HUES48 (cell line): ENCODE measurements around the gene CCDC146.

ENCODE experiments used
- H3K27ac ChIP-seq: one replicate; pipeline ENCODE4 v1.7.0; 2013; ENCODE audit warnings: low read depth, low read length, inconsistent platforms
- H3K27me3 ChIP-seq: 2 replicates; pipeline ENCODE4 v1.6.1; 2013; ENCODE audit warnings: mild to moderate bottlenecking, low read length; ENCODE audit not compliant: control insufficient read depth, insufficient read depth
- H3K36me3 ChIP-seq: 2 replicates; pipeline ENCODE4 v1.6.1; 2013; ENCODE audit warnings: low read length; ENCODE audit not compliant: control insufficient read depth, insufficient read depth
- H3K4me1 ChIP-seq: 2 replicates; pipeline ENCODE4 v1.6.1; 2013; ENCODE audit warnings: mild to moderate bottlenecking, low read length; ENCODE audit not compliant: control insufficient read depth, insufficient read depth
- H3K4me3 ChIP-seq: 2 replicates; pipeline ENCODE4 v1.5.1; 2013; ENCODE audit warnings: mild to moderate bottlenecking, low read depth, low read length
- H3K9ac ChIP-seq: 2 replicates; pipeline ENCODE4 v1.6.1; 2013; ENCODE audit warnings: mild to moderate bottlenecking, low read depth, low read length, moderate library complexity
- H3K9me3 ChIP-seq: 2 replicates; pipeline ENCODE4 v1.6.1; 2013; ENCODE audit warnings: low read length; ENCODE audit not compliant: control insufficient read depth, insufficient read depth

CCDC146 gene

DNA sequence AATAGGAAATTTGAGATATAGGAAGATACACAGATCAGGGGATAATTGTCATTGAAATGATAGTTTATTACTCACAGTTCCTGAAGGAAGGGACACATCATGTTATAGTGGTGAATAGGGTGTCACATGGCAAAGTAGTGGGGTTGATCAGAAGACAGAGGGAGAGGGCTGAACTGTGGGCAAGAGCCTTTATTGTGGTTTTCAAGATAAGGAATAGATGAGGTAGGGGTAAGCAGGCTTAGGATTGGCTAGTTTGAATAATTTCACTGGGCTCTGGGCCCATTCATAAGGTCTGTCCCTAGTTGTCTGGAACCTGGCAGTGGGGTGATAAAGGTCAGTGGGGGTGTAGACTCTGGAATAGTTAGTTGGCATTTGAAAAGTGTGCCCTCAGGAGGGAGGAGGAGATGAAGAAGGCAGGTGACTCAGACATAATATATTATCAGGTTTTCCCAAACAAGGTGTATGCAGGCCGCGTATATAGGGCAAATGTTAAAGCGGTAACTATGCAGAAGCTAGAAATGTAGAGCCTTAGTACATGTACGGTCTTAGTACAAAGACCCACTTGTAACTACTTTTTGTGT is 58.7 kb downstream of the CCDC146 start:
- H3K9ac ChIP-seq = no peak overlapping the region
- H3K9me3 ChIP-seq = no peaks in the 10 kb centered on the region
- no peak overlapping the region for H3K27ac ChIP-seq
- H3K36me3 ChIP-seq = no peaks in the 10 kb centered on the region
- no peak overlapping the region for H3K4me3 ChIP-seq
- H3K27me3 ChIP-seq = no peaks in the 10 kb centered on the region
- no peaks in the 10 kb centered on the region for H3K4me1 ChIP-seq

DNA sequence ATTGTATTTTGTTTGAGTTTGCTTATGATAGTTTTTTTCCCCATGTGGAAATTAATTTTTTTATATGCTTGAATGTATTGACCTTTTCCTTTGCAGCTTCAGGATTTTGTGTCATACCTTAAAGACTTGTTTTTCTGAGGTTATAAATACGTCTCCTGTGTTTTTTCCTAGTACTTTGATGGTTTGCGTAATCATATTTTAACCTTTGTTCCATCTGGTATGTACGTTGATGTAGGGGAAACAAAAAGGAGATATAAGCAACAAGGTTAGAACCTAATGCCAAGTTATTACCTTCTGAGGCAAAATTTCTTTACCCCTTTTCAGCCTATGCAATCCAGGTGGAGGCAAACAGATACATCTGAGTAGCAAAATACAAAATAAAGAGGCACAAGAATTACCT is 59.3 kb downstream of the CCDC146 start:
- no peaks in the 10 kb centered on the region for H3K36me3 ChIP-seq
- H3K9me3 ChIP-seq = no peaks in the 10 kb centered on the region
- no peak overlapping the region for H3K4me3 ChIP-seq
- no peak overlapping the region for H3K9ac ChIP-seq
- no peaks in the 10 kb centered on the region for H3K4me1 ChIP-seq
- H3K27me3 ChIP-seq = no peaks in the 10 kb centered on the region
- H3K27ac ChIP-seq = no peak overlapping the region

GRCh38 chr7:77182261-77182660 is 59.8 kb downstream of the CCDC146 start:
- Histone ChIP-seq H3K9ac (no peak overlapping the region), H3K27me3 (no peaks in the 10 kb centered on the region), H3K27ac (no peak overlapping the region), H3K4me1 (no peaks in the 10 kb centered on the region), H3K4me3 (no peak overlapping the region), H3K36me3 (no peaks in the 10 kb centered on the region), H3K9me3 (no peaks in the 10 kb centered on the region)

DNA sequence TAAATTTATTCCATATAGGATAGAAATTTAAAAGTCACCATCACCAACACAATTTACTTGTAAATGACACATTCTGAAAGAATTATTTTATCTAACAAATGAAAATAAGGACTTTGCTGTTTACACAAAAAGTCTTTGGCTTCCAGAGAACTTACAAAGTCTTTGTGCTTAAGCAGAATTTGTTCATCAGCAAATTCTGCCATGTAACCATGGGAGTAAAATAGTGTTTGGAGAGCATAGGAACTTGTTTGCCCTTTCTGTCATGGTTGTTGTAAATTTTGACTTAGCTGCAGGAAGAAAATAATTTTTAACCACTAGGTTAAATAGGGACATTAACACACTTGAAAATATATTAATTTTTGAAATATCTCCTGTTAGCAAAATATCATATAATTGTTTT is 62.0 kb downstream of the CCDC146 start:
- Histone ChIP-seq H3K4me1 (no peaks in the 10 kb centered on the region), H3K9ac (no peak overlapping the region), H3K9me3 (no peaks in the 10 kb centered on the region), H3K27ac (no peak overlapping the region), H3K36me3 (no peaks in the 10 kb centered on the region), H3K4me3 (no peak overlapping the region), H3K27me3 (no peaks in the 10 kb centered on the region)

DNA sequence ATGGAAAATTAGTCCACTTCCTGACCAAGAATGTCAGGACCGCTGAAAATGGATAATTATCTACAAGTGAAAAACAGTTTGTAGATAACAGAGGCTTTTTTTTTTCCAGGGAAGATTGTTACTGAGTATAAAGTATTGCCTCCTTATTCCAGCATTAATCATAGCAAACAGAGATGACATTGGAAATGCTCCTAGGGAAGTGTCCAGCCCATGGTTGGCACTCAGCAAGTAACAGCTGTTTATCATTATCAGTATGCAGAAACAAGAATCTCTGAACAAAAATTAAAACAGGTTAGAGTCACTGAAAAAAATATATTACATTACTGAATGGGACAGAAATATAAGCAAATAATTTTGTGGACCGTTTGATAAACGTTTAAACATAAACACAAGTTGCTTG is 62.6 kb downstream of the CCDC146 start:
- no peaks in the 10 kb centered on the region for H3K4me1 ChIP-seq
- no peak overlapping the region for H3K27ac ChIP-seq
- no peaks in the 10 kb centered on the region for H3K27me3 ChIP-seq
- H3K9ac ChIP-seq = no peak overlapping the region
- no peak overlapping the region for H3K4me3 ChIP-seq
- no peaks in the 10 kb centered on the region for H3K36me3 ChIP-seq
- H3K9me3 ChIP-seq = no peaks in the 10 kb centered on the region

DNA sequence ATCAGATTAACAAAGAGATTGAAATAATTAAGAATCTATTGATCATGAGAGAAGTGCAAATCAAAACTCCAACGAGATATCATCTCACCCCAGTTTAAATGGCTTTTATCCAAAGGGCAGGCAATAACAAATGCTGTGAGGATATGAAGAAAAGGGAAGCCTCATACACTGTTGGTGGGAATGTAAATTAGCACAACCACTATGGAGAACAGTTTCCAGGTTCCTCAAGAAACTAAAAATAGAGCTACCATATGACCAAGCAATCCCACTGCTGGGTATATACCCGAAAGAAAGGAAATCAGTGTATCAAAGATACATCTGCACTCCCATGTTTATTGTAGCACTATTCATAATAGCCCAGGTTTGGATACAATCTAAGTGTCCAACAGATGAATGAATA is 63.5 kb downstream of the CCDC146 start:
- H3K27me3 ChIP-seq = no peaks in the 10 kb centered on the region
- H3K9ac ChIP-seq = no peak overlapping the region
- no peak overlapping the region for H3K4me3 ChIP-seq
- H3K27ac ChIP-seq = no peak overlapping the region
- no peaks in the 10 kb centered on the region for H3K36me3 ChIP-seq
- no peaks in the 10 kb centered on the region for H3K4me1 ChIP-seq
- H3K9me3 ChIP-seq = no peaks in the 10 kb centered on the region

DNA sequence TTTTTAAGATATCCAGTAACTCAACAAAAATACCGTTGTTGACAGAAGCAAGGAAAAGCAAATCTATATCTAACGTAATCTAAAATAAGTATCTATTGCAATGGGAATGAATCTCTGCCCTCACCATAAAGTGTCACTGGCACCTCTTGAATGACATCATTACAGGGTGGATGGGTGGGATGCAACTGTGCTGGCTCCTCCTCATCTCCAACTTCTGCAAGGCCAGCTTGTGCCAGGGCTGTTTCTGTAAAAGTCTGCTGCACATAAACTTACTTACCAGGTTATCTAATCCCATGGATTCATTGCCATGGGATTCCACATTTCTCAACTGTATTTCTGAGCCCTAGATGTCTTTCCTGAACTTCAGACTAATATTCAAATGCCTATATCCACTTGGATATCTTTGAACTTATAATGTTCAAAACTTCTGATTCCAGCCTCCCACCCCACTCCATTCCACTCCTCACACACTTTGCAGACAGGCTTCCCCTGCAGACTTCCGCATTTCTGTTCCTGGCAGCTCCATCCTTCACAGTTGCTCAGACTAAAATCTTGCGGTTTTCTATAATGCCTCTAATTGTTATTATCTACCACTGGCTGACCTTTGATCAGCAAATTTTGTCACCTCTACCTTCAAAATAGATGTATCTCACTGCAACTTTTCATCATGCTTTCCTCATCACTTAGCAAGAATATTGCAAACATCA is 66.5 kb downstream of the CCDC146 start:
- Histone ChIP-seq H3K9me3 (no peaks in the 10 kb centered on the region), H3K4me1 (no peaks in the 10 kb centered on the region)

DNA sequence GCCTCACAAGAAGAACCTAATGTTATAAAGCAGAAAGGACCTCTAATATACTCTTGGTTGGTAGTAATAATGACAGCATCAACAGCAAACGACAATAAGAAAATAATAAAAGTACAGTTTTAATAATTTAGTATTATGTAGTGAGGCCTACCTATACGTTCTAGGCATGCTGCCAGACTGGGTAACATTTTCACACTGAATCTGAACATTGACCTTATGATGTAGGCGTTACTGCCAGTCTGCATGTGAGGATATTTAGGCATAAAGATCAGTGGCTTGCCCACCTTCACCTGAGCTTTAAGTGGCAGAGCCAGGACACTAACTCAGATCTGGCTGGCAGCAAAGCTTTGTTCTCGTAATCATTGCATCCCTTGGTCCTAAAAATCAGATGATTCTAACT is 74.7 kb downstream of the CCDC146 start:
- Histone ChIP-seq H3K36me3 (no peaks in the 10 kb centered on the region), H3K4me3 (no peak overlapping the region), H3K27ac (no peak overlapping the region), H3K4me1 (no peaks in the 10 kb centered on the region), H3K9ac (no peak overlapping the region), H3K9me3 (no peaks in the 10 kb centered on the region), H3K27me3 (peaks cover 3% of the 10 kb centered on the region; the same call in 1 of the 2 replicates)

More for the DNA sequence above, 66.5 kb downstream of the CCDC146 start:
- no peak overlapping the region for H3K9ac ChIP-seq
- H3K27me3 ChIP-seq = no peaks in the 10 kb centered on the region
- H3K36me3 ChIP-seq = no peaks in the 10 kb centered on the region
- no peak overlapping the region for H3K4me3 ChIP-seq
- H3K27ac ChIP-seq = no peak overlapping the region

DNA sequence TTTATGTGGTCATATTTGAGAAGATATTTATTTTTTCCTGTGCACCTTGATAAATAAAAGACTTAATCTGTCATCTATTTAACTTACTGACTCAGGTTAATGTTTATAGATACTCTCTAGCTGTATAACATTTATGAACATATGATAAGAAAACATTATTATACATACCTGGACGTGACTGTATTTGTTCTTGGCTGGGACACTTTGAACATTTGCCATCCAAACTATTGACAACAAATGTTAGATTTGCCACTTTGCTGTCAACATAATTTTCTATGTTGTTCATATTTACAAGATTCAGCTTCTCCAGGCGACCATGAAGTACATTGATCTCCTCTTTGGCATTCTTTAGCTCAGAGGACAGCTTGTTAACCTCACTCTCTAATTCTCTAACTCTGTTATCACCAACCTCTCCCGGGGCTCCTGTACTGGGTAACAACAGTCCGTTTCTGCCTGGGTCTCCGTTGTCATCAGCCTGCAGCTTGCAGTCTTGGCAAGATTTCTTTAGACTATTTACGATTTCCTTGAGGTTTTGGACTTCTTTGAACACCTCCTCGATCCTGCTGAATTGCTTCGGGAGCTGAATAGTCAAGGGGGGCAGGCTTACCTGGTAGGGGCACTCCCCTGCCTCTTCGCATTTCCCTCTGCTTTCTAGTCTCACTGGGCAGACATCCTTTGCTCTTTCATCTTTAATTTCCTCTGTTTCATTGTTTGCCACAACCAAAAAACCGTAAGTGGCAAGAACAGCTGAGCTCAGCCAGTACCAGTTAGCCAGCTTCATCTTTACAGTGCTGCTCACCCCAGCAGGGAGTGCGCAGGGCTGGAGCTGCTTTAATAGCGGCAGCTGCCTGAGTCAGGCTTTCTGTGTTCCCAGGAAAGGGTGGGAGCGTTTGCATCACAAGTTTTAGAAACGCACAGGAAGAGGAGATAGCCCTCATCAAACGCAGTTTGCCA is 76.9 kb downstream of the CCDC146 start, which contains the start of gene FGL2:
Gene FGL2, minus strand, starts transcription at position 807 of the 954 bp plus-strand sequence. Its CDS starts 26 bp downstream, at position 781.
- H3K4me3 ChIP-seq = peak within 1 kb of the TSS; percentile 49
- no peaks in the 10 kb centered on the region for H3K36me3 ChIP-seq
- H3K27ac ChIP-seq = no peak within 1 kb of the TSS
- peaks cover 3% of the 10 kb centered on the region; the same call in 1 of the 2 replicates for H3K27me3 ChIP-seq
- H3K9ac ChIP-seq = no peak within 1 kb of the TSS
- H3K4me1 ChIP-seq = no peaks in the 10 kb centered on the region
- H3K9me3 ChIP-seq = no peaks in the 10 kb centered on the region

DNA sequence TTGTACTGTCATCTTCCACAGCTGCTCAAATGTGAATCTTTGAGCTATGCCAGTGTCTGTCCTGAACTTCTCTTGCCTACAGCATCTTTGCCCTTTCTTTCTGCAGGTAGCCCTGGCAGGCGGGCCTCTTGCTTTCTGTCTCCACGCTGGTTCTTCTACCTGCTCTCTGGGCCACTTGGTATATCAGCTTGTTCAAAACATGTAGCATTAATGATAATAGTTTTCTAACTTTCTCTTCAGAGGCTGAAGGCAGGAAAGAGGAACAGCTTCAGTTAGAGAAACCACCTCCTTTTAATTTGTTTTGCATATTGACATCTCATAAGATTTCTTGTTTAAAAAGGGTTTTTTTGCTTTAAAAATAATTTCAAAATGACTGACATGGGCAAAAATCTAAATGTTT is 78.1 kb downstream of the CCDC146 start:
- no peak overlapping the region for H3K27ac ChIP-seq
- H3K9me3 ChIP-seq = no peaks in the 10 kb centered on the region
- peaks cover 3% of the 10 kb centered on the region; the same call in 1 of the 2 replicates for H3K27me3 ChIP-seq
- no peak overlapping the region for H3K4me3 ChIP-seq
- H3K9ac ChIP-seq = no peak overlapping the region
- no peaks in the 10 kb centered on the region for H3K4me1 ChIP-seq
- H3K36me3 ChIP-seq = no peaks in the 10 kb centered on the region
